ENCODE results near the gene MYO5A.

DNA sequence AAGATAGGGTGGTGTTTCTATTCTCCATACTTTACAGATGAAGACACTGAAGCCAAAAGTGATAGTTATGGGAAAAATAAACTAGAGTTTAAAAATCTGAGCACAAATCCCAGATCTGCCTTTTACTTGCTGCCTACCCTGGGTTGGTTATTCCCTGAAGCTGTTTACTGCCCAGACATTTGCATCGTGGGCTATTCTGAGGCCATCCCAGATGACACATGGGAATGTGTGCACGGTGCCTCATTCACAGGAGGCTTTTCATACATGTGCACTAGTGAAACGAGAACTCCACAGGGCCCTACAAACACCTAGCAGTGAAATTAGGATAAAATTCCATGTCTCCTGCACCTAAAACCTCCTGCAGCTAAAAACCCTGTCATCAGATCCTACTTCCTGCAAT lies 250.5 kb downstream of the MYO5A start:
- TF ChIP-seq, protein P1, sequence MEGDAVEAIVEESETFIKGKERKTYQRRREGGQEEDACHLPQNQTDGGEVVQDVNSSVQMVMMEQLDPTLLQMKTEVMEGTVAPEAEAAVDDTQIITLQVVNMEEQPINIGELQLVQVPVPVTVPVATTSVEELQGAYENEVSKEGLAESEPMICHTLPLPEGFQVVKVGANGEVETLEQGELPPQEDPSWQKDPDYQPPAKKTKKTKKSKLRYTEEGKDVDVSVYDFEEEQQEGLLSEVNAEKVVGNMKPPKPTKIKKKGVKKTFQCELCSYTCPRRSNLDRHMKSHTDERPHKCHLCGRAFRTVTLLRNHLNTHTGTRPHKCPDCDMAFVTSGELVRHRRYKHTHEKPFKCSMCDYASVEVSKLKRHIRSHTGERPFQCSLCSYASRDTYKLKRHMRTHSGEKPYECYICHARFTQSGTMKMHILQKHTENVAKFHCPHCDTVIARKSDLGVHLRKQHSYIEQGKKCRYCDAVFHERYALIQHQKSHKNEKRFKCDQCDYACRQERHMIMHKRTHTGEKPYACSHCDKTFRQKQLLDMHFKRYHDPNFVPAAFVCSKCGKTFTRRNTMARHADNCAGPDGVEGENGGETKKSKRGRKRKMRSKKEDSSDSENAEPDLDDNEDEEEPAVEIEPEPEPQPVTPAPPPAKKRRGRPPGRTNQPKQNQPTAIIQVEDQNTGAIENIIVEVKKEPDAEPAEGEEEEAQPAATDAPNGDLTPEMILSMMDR (IDR thresholded peaks at IDR 0.05; ENCODE audit: insufficient read depth, low read length, poor library complexity, severe bottlenecking): no peak
- no peak for TF ChIP-seq EZH2phosphoT487 (conservative IDR thresholded peaks at IDR 0.05; ENCODE audit: low read length)

Measured in SU-DHL-6 (cell line).